Osteoblast (primary cell): ENCODE measurements around the gene TAL1. TPM values are rescaled to one million over a fixed set of nuclear protein-coding genes. Genes with fewer than 3 reads are reported as not detected.
A peak's percentile ranks its signal among the peaks of the same experiment; 100 is the strongest.
"Not testable (repeated sequence)": the region's sequence is repeated elsewhere in the genome, so short reads cannot be mapped to it uniquely, and the experiment has no call there.

Source experiments
- DNase-seq: peaks from one replicate; pipeline ENCODE4 v3.0.0; 2011; ENCODE audit warnings: low spot score, mixed read lengths; ENCODE audit not compliant: insufficient read length; ENCODE audit errors: missing footprints
- H2AFZ ChIP-seq: 2 replicates; pipeline ENCODE4 v1.6.0; 2011; ENCODE audit warnings: mild to moderate bottlenecking, low read length
- H3K27ac ChIP-seq: 2 replicates; pipeline ENCODE4 v1.5.1; 2011; ENCODE audit warnings: mild to moderate bottlenecking, low read depth, low read length, moderate library complexity
- H3K27me3 ChIP-seq: 2 replicates; pipeline ENCODE4 v1.6.0; 2012; ENCODE audit warnings: mild to moderate bottlenecking, control low read depth, inconsistent platforms, low read length, moderate library complexity; ENCODE audit not compliant: insufficient read depth
- H3K36me3 ChIP-seq: 2 replicates; pipeline ENCODE4 v1.5.1; 2011; ENCODE audit warnings: mild to moderate bottlenecking, low read length, control low read depth, moderate library complexity; ENCODE audit not compliant: insufficient read depth
- H3K4me1 ChIP-seq: 2 replicates; pipeline ENCODE4 v1.5.1; 2011; ENCODE audit warnings: mild to moderate bottlenecking, low read length, control low read depth, moderate library complexity; ENCODE audit not compliant: insufficient read depth
- H3K4me2 ChIP-seq: 2 replicates; pipeline ENCODE4 v1.6.0; 2011; ENCODE audit warnings: mild to moderate bottlenecking, low read length; ENCODE audit not compliant: insufficient read depth
- H3K4me3 ChIP-seq: fragments of 200-600 bp; sonication (generic); 3 replicates; pipeline ENCODE4 v1.5.1; 2012; ENCODE audit warnings: mild to moderate bottlenecking, low read length, inconsistent platforms; ENCODE audit not compliant: insufficient read depth
- H3K79me2 ChIP-seq: 2 replicates; pipeline ENCODE4 v1.6.0; 2012; ENCODE audit warnings: mild to moderate bottlenecking, low read length, control low read depth, inconsistent platforms; ENCODE audit not compliant: insufficient read depth
- H3K9me3 ChIP-seq: 2 replicates; pipeline ENCODE4 v1.5.1; 2011; ENCODE audit warnings: low read depth, low read length, control low read depth
- H4K20me1 ChIP-seq: 2 replicates; pipeline ENCODE4 v1.6.0; 2012; ENCODE audit warnings: mild to moderate bottlenecking, low read length, control low read depth; ENCODE audit not compliant: insufficient read depth
- total RNA-seq: library from RNA; depleted of rRNA; stranded (reverse); fragments of >200 nt; gene quantifications from 2 replicates; pipeline ENCODE4 v1.2.3, GENCODE V29; 2012
- TF ChIP-seq, protein P1 (sequence below): IDR thresholded peaks from 2 replicates; pipeline ENCODE4 v1.5.1; 2011; ENCODE audit warnings: mild to moderate bottlenecking, low read depth, low read length, moderate library complexity; ENCODE audit errors: extremely low read depth

TAL1 gene
- total RNA-seq, 1 donor: not detected

DNA sequence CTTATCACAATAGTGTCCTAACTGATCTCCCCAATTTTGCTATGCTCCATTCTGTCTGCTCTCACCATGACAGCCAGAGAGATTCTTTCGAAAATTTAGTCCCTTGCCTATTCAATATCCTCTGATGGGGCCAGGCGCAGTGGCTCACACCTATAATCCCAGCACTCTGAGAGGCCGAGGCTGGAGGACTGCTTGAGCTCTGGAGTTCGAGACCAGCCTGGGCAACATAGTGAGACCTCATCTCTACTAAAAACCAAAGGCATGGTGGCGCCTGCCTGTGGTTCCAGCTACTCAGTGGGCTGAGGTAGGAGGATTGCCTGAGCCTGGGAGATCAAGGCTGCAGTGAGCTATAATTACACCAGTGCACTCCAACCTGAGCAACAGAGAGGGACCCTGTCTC, 26.1 kb downstream of the TAL1 start:
- TF ChIP-seq, protein P1, sequence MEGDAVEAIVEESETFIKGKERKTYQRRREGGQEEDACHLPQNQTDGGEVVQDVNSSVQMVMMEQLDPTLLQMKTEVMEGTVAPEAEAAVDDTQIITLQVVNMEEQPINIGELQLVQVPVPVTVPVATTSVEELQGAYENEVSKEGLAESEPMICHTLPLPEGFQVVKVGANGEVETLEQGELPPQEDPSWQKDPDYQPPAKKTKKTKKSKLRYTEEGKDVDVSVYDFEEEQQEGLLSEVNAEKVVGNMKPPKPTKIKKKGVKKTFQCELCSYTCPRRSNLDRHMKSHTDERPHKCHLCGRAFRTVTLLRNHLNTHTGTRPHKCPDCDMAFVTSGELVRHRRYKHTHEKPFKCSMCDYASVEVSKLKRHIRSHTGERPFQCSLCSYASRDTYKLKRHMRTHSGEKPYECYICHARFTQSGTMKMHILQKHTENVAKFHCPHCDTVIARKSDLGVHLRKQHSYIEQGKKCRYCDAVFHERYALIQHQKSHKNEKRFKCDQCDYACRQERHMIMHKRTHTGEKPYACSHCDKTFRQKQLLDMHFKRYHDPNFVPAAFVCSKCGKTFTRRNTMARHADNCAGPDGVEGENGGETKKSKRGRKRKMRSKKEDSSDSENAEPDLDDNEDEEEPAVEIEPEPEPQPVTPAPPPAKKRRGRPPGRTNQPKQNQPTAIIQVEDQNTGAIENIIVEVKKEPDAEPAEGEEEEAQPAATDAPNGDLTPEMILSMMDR: no peak
- Histone ChIP-seq H2AFZ (no peak overlapping the region), H3K27ac (no peak overlapping the region), H3K4me2 (no peak overlapping the region), H4K20me1 (no peaks in the 10 kb centered on the region), H3K9me3 (no peaks in the 10 kb centered on the region), H3K79me2 (no peaks in the 10 kb centered on the region), H3K27me3 (peaks cover 5% of the 10 kb centered on the region), H3K4me3 (no peak overlapping the region), H3K4me1 (no peaks in the 10 kb centered on the region), H3K36me3 (no peaks in the 10 kb centered on the region)
- peak; percentile 43 for DNase-seq

DNA sequence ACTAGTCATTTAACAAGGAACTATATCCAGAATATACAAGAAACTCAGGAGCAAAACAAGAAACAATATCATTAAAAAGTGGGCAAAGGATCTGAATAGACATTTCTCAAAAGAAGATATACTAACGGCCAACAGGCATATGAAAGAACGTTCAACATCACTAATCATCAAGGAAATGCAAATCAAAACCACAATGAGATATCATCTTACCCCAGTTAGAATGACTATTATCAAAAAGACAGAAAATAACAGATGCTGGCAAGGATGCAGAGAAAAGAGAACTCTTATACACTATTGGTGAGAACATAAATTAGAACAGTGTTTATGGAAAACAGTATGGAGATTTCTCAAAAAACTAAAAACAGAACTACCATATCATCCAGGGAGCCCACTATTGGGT, 28.5 kb downstream of the TAL1 start:
- not testable (repeated sequence) for H3K4me3 ChIP-seq, H3K9me3 ChIP-seq, H3K79me2 ChIP-seq, H2AFZ ChIP-seq, H3K4me2 ChIP-seq, H4K20me1 ChIP-seq, DNase-seq, H3K27ac ChIP-seq, H3K36me3 ChIP-seq, H3K4me1 ChIP-seq
- H3K27me3 ChIP-seq: peaks cover 16% of the 10 kb centered on the region

DNA sequence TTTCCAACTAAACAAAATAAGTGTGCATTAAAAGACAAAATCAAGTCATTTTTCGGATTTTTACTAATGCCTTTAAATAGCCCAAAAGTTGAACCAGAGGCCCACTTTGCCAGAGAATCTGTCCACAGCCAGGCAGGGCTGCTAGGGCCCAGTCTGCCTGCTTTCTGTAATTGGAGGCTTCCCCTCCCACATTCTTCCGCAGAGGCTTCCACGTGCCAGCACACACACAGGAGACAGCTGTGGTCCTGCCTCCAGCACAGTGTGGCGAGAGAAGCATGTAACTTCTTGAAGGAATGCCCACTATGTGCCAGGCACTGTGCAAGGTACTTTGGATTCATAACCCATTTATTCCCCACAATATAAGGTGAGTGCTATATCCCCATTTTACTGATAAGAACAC, 30.8 kb downstream of the TAL1 start:
- Histone ChIP-seq H3K79me2 (no peaks in the 10 kb centered on the region), H3K9me3 (no peaks in the 10 kb centered on the region), H3K27ac (no peak overlapping the region), H3K4me3 (no peak overlapping the region), H3K36me3 (no peaks in the 10 kb centered on the region), H3K4me2 (no peak overlapping the region), H2AFZ (no peak overlapping the region), H3K27me3 (peaks cover 23% of the 10 kb centered on the region), H3K4me1 (no peaks in the 10 kb centered on the region), H4K20me1 (no peaks in the 10 kb centered on the region)
- peak; percentile 47 for DNase-seq
- TF ChIP-seq, protein P1: no peak

DNA sequence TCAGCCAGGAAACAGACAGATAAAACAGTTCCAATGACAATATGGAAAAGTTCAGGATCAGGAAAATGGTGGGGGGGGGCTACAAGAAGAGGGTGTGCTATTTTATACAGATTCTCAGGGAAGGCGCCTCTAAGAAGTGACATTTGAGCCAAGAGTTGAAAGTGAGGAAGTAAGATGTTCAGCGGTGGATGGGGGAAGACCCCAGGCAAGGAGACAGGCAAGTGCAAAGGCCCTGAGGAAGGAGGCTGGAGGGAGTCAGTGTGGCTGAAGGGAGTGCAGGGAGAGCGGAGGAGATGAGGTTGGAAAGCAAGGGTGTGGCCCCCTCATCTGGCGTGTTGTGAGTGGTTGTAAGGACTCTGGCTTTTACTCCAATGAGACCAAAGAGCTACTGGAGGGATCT, 33.8 kb downstream of the TAL1 start:
- Histone ChIP-seq H2AFZ (no peak overlapping the region), H3K79me2 (no peaks in the 10 kb centered on the region), H3K4me1 (no peaks in the 10 kb centered on the region), H3K4me2 (no peak overlapping the region), H3K4me3 (no peak overlapping the region), H3K27me3 (peaks cover 18% of the 10 kb centered on the region), H3K27ac (no peak overlapping the region), H3K36me3 (no peaks in the 10 kb centered on the region), H3K9me3 (no peaks in the 10 kb centered on the region), H4K20me1 (no peaks in the 10 kb centered on the region)
- TF ChIP-seq, protein P1: no peak
- no peak for DNase-seq

DNA sequence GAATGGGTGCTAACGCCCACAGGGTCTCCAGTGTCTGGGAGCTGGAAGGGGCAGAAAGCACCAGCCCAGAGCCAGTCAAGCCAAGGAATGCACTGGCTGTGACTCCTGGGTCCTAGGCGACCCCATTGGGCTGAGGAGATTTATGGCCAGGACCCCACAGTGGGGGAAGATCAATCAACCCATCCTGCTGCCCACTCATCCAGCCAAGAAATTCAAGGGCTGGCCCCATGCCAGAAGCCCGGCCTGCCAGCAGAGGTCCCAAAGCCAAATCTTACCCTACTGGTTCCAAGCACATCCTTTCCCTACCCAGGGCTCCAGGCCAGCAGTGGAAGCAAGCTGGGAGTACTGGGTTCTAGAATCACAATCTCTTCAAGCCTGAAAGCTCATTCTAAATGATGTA, 35.4 kb downstream of the TAL1 start:
- no peak for DNase-seq
- Histone ChIP-seq H3K36me3 (no peaks in the 10 kb centered on the region), H3K4me2 (no peak overlapping the region), H3K4me1 (no peaks in the 10 kb centered on the region), H4K20me1 (no peaks in the 10 kb centered on the region), H2AFZ (no peak overlapping the region), H3K79me2 (no peaks in the 10 kb centered on the region), H3K27ac (no peak overlapping the region), H3K27me3 (peaks cover 18% of the 10 kb centered on the region), H3K4me3 (no peak overlapping the region), H3K9me3 (no peaks in the 10 kb centered on the region)
- TF ChIP-seq, protein P1: no peak

DNA sequence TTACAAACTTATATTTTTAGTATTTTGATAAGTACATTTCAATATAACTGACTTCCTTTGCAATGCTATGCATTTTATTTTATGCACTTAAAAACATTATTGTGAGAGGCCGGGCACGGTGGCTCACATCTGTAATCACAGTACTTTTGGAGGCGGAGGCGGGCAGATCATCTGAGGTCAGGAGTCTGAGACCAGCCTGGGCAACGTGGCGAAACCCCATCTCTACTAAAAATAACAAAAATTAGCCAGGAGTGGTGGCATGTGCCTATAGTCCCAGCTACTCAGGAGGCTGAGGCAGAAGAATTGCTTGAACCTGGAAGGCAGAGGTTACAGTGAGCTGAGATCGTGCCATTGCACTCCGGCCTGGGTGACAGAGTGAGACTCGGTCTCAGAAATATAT, 36.0 kb downstream of the TAL1 start:
- H3K9me3 ChIP-seq, H3K79me2 ChIP-seq, DNase-seq: not testable (repeated sequence)

More for the DNA sequence above, 36.0 kb downstream of the TAL1 start:
- H3K4me1 ChIP-seq, H3K36me3 ChIP-seq, H4K20me1 ChIP-seq, H3K4me3 ChIP-seq, H3K4me2 ChIP-seq, H3K27ac ChIP-seq, H2AFZ ChIP-seq: not testable (repeated sequence)
- H3K27me3 ChIP-seq: peaks cover 18% of the 10 kb centered on the region
